ENCODE data around the gene ACKR2. TPM values are rescaled to one million over a fixed set of nuclear protein-coding genes. Genes with fewer than 3 reads are reported as not detected.
A peak's percentile ranks its signal among the peaks of the same experiment; 100 is the strongest.

The ACKR2 gene
- total and polyA plus RNA-seq, 2 of the 13 experiments (the other 11 are each of a cell fraction or from before 2014, with no cell fraction given) = 1.1 to 1.9 TPM

- TF ChIP-seq MYC (CRISPR knock-in tag; IDR thresholded peaks at IDR 0.05; ENCODE audit: borderline replicate concordance) (peak; percentile 48; the same call in 1 of the 2 replicates), ZNF558 (CRISPR knock-in tag; IDR thresholded peaks at IDR 0.05; ENCODE audit: borderline replicate concordance) (no peak), RXRB (CRISPR knock-in tag; IDR thresholded peaks at IDR 0.05; ENCODE audit: borderline replicate concordance) (peak; percentile 88), ZNF792 (CRISPR knock-in tag; IDR thresholded peaks at IDR 0.05) (0 out of 2 replicates have a peak, but pooled peaks have one; percentile 21), TGIF2 (CRISPR knock-in tag; IDR thresholded peaks at IDR 0.05) (0 out of 2 replicates have a peak, but pooled peaks have one; percentile 43), CSRNP1 (CRISPR knock-in tag; IDR thresholded peaks at IDR 0.05) (no peak), ZNF770 (CRISPR knock-in tag; IDR thresholded peaks at IDR 0.05) (no peak), NFIC (IDR thresholded peaks at IDR 0.05; ENCODE audit: low read length) (no peak; the same call in 1 of the 2 replicates), SMAD1 (CRISPR knock-in tag; IDR thresholded peaks at IDR 0.05; ENCODE audit: borderline replicate concordance, low read depth) (no peak), XRCC5 (optimal IDR thresholded peaks at IDR 0.05; ENCODE audit: low read length) (no peak), ZSCAN31 (CRISPR knock-in tag; IDR thresholded peaks at IDR 0.05; ENCODE audit: low read depth) (peak; percentile 49; the same call in 1 of the 2 replicates), SAP130 (CRISPR knock-in tag; IDR thresholded peaks at IDR 0.05; ENCODE audit: low read depth) (peak; percentile 88), KAT8 (CRISPR knock-in tag; IDR thresholded peaks at IDR 0.05) (no peak), MLX (CRISPR knock-in tag; IDR thresholded peaks at IDR 0.05) (0 out of 2 replicates have a peak, but pooled peaks have one; percentile 30), GMEB1 (CRISPR knock-in tag; IDR thresholded peaks at IDR 0.05; ENCODE audit: borderline replicate concordance) (no peak), ZMAT5 (CRISPR knock-in tag; IDR thresholded peaks at IDR 0.05; ENCODE audit: borderline replicate concordance, low read depth) (no peak), BRCA1 (CRISPR knock-in tag; IDR thresholded peaks at IDR 0.05) (0 out of 2 replicates have a peak, but pooled peaks have one; percentile 24), TBX2 (CRISPR knock-in tag; IDR thresholded peaks at IDR 0.05; ENCODE audit: borderline replicate concordance) (peak; percentile 70), ZFY (CRISPR knock-in tag; IDR thresholded peaks at IDR 0.05) (peak; percentile 27), ZNF605 (CRISPR knock-in tag; IDR thresholded peaks at IDR 0.05) (0 out of 2 replicates have a peak, but pooled peaks have one; percentile 40), MNT (IDR thresholded peaks at IDR 0.05) (0 out of 2 replicates have a peak, but pooled peaks have one; percentile 22), ZNF607 (CRISPR knock-in tag; IDR thresholded peaks at IDR 0.05; ENCODE audit: borderline replicate concordance) (0 out of 2 replicates have a peak, but pooled peaks have one; percentile 77)
These were observed 4.0 kb upstream of the ACKR2 start (continued) for GRCh38 chr3:42805141-42805821.
